PC-9 (cell line): ENCODE measurements around the gene CROCC2. TPM values are rescaled to one million over a fixed set of nuclear protein-coding genes. Genes with fewer than 3 reads are reported as not detected.

Experiments
- BruUV-seq: library from RNA; stranded (reverse); fragments of 400-500 nt; replicated peaks from 2 replicates; lab custom pipeline; 2021; lab: Mats Ljungman, UMichigan
- CTCF ChIA-PET: fragments of 300-600 bp; sonication (Branson Sonifier 250); formaldehyde crosslinking; loops from one replicate; lab custom pipeline; 2022; ENCODE audit warnings: antibody characterized with exemption; lab: Charles Lee
- POLR2A ChIA-PET: fragments of 300-600 bp; sonication (Branson Sonifier 250); formaldehyde crosslinking; loops from one replicate; lab custom pipeline; 2022; ENCODE audit warnings: antibody characterized with exemption; ENCODE audit not compliant: unreplicated experiment; lab: Charles Lee
- DNase-seq, 2 experiments: peaks; one replicate each; pipeline versions ENCODE4 v3.0.0 to v3.0.0-alpha.2; 2015 to 2022; ENCODE audit warnings: mixed read lengths in 1 of 2
- H2AFZ ChIP-seq: fragments of 200-600 bp; sonication (generic); 2 replicates; pipeline ENCODE4 v1.8.1; 2017; ENCODE audit warnings: antibody characterized with exemption
- H3F3A ChIP-seq: fragments of 200-600 bp; sonication (generic); 2 replicates; pipeline ENCODE4 v1.8.1; 2017; ENCODE audit warnings: antibody characterized with exemption, mild to moderate bottlenecking, low read depth; ENCODE audit not compliant: insufficient read depth
- H3K27ac ChIP-seq: fragments of 200-600 bp; sonication (generic); 2 replicates; pipeline ENCODE4 v1.6.1; 2016; ENCODE audit warnings: mixed run types
- H3K27me3 ChIP-seq: fragments of 200-600 bp; sonication (generic); 2 replicates; pipeline ENCODE4 v1.6.1; 2016; ENCODE audit warnings: low read depth, mixed run types; ENCODE audit not compliant: insufficient read depth
- H3K36me3 ChIP-seq: fragments of 200-600 bp; sonication (generic); 2 replicates; pipeline ENCODE4 v1.6.1; 2016; ENCODE audit warnings: low read depth, mixed run types
- H3K4me1 ChIP-seq: fragments of 200-600 bp; sonication (generic); replicated peaks from 2 replicates; pipeline ENCODE4 v1.6.1; 2016; ENCODE audit warnings: mixed run types; ENCODE audit not compliant: insufficient read depth
- H3K4me2 ChIP-seq: fragments of 200-600 bp; sonication (generic); 2 replicates; pipeline ENCODE4 v1.6.1; 2017; ENCODE audit warnings: mixed run types
- H3K4me3 ChIP-seq: fragments of 200-600 bp; sonication (generic); 2 replicates; pipeline ENCODE4 v1.6.1; 2016; ENCODE audit warnings: mixed run types
- H3K79me2 ChIP-seq: fragments of 200-600 bp; sonication (generic); 2 replicates; pipeline ENCODE4 v1.6.1; 2017; ENCODE audit warnings: low read depth, mixed run types
- H3K9me2 ChIP-seq: fragments of 200-600 bp; sonication (generic); 2 replicates; pipeline ENCODE4 v1.8.1; 2017; ENCODE audit warnings: mild to moderate bottlenecking; ENCODE audit not compliant: insufficient read depth
- H3K9me3 ChIP-seq: fragments of 200-600 bp; sonication (generic); 2 replicates; pipeline ENCODE4 v1.8.1; 2016; ENCODE audit warnings: low read depth; ENCODE audit not compliant: insufficient read depth
- H4K20me1 ChIP-seq: fragments of 200-600 bp; sonication (generic); 2 replicates; pipeline ENCODE4 v1.8.1; 2017; ENCODE audit not compliant: insufficient read depth
- EZH2 ChIP-seq: fragments of 200-600 bp; sonication (generic); IDR thresholded peaks from 2 replicates; pipeline ENCODE4 v1.8.0; 2017; ENCODE audit warnings: antibody characterized with exemption, low read depth
- intact Hi-C: fragments of 100-400 bp; cut with micrococcal nuclease; formaldehyde crosslinking; loops from one replicate; pipeline ENCODE4 v1.10.0; 2022; ENCODE audit not compliant: unreplicated experiment
- total RNA-seq: library from RNA; stranded (reverse); gene quantifications from 2 replicates; pipeline ENCODE4 v1.2.3, GENCODE V29; 2021
- TF ChIP-seq, protein P1 (sequence below): fragments of 200-600 bp; sonication (generic); conservative IDR thresholded peaks from 2 replicates; pipeline ENCODE4 v1.6.1; 2017; ENCODE audit warnings: mixed run types, antibody characterized with exemption, mild to moderate bottlenecking, moderate library complexity

CROCC2 gene
- total RNA-seq, 1 experiment from 2014 or later, result not detected

DNA sequence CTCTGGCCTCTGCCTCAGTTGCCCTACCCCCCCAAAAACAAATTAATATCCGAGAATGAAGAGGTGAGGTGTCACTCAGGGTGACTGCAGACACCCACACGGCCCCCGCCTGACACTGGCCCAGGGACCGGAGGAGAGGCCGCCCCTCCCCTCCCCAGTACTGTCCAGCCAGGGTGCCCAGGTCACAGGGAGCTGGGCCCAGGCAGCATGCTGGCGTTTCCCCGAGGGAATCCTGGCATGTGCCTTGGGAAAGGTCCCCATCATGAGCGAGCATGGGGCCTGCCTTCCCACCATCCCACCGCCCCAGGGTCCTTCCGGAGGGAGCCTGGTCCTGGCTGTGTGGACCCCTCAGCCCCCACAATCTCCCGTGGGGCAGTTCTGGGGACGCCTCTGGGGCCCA lies 13.2 kb upstream of the CROCC2 start:
- H3K27me3 ChIP-seq, result no peaks in the 10 kb centered on the region
- peaks cover 22% of the 10 kb centered on the region for H3F3A ChIP-seq
- BruUV-seq, result no TSS peak
- peaks cover 35% of the 10 kb centered on the region for H3K79me2 ChIP-seq
- H3K9me2 ChIP-seq, result no peaks in the 10 kb centered on the region
- H2AFZ ChIP-seq, result no peak overlapping the region
- intact Hi-C loops, result loop anchor here (5.0 kb wide), 2 partner anchors 36 to 326 kb away; partner anchors contain the start of gene RNPEPL1
- ChIA-PET POLR2A (no interaction called here), CTCF (no interaction called here)
- TF ChIP-seq EZH2, result no peak
- TF ChIP-seq, protein P1, sequence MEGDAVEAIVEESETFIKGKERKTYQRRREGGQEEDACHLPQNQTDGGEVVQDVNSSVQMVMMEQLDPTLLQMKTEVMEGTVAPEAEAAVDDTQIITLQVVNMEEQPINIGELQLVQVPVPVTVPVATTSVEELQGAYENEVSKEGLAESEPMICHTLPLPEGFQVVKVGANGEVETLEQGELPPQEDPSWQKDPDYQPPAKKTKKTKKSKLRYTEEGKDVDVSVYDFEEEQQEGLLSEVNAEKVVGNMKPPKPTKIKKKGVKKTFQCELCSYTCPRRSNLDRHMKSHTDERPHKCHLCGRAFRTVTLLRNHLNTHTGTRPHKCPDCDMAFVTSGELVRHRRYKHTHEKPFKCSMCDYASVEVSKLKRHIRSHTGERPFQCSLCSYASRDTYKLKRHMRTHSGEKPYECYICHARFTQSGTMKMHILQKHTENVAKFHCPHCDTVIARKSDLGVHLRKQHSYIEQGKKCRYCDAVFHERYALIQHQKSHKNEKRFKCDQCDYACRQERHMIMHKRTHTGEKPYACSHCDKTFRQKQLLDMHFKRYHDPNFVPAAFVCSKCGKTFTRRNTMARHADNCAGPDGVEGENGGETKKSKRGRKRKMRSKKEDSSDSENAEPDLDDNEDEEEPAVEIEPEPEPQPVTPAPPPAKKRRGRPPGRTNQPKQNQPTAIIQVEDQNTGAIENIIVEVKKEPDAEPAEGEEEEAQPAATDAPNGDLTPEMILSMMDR, result no peak
- H3K4me2 ChIP-seq, result peak overlapping the region; percentile 95
- H3K4me3 ChIP-seq, result peak overlapping the region; percentile 77; the same call in 1 of the 2 replicates
- no peaks in the 10 kb centered on the region for H4K20me1 ChIP-seq
- peaks cover 81% of the 10 kb centered on the region for H3K4me1 ChIP-seq
- H3K36me3 ChIP-seq, result no peaks in the 10 kb centered on the region
- no peak for DNase-seq
- H3K9me3 ChIP-seq, result no peaks in the 10 kb centered on the region
- peak overlapping the region; percentile 68 for H3K27ac ChIP-seq

DNA sequence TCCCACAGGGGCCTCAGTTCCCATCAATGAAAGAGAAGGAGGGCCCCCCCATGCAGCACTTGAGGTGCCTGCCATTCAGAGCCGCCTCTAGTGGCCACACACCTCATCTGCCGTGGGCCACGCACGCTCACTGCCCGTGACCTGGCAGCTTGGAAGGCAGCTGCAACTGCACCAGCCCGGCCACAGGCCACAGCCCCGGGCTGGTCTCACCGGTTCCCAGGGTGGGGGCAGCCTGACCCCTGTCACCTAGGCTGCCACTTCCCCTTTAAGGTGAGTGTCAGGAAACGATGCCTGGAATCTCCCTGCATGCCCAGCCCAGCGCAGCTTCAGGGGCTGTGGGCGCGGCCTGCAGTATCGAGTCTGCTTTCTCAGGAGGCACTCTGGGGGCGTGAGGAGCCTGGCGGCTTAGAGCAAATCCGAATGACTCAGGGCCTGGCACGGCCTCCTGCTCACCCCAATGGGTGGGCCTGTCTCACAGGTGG lies 12.7 kb upstream of the CROCC2 start:
- Histone ChIP-seq H3K27me3 (no peaks in the 10 kb centered on the region), H4K20me1 (no peaks in the 10 kb centered on the region), H3K4me1 (peaks cover 86% of the 10 kb centered on the region), H3K9me2 (no peaks in the 10 kb centered on the region), H2AFZ (no peak overlapping the region), H3K4me2 (peak overlapping the region; percentile 95), H3K27ac (peak overlapping the region; percentile 83), H3F3A (peaks cover 25% of the 10 kb centered on the region), H3K79me2 (peaks cover 35% of the 10 kb centered on the region), H3K9me3 (no peaks in the 10 kb centered on the region), H3K36me3 (no peaks in the 10 kb centered on the region), H3K4me3 (peak overlapping the region; percentile 77)
- BruUV-seq, result no TSS peak
- intact Hi-C loops, result loop anchor here (5.0 kb wide), 2 partner anchors 36 to 326 kb away; partner anchors contain the start of gene RNPEPL1
- DNase-seq, result peak; percentile 100
- ChIA-PET POLR2A (interaction anchor here (0.6 to 0.7 kb wide), 3 partner anchors 13 to 515 kb away, joined by 3 to 9 read pairs (median 3); no protein-coding TSS in a partner anchor), CTCF (no interaction called here)
- TF ChIP-seq, protein P1, result peak; percentile 55; the same call in 1 of the 2 replicates
- TF ChIP-seq EZH2, result no peak

GRCh38 chr2:240894006-240894405 lies 12.1 kb upstream of the CROCC2 start:
- Histone ChIP-seq H3K79me2 (peaks cover 35% of the 10 kb centered on the region), H3F3A (peaks cover 31% of the 10 kb centered on the region), H3K9me2 (no peaks in the 10 kb centered on the region), H3K9me3 (no peaks in the 10 kb centered on the region), H3K27me3 (no peaks in the 10 kb centered on the region), H3K27ac (peak overlapping the region; percentile 83), H2AFZ (no peak overlapping the region), H3K4me1 (peaks cover 92% of the 10 kb centered on the region), H3K4me3 (peak overlapping the region; percentile 77), H4K20me1 (no peaks in the 10 kb centered on the region), H3K4me2 (peak overlapping the region; percentile 95), H3K36me3 (no peaks in the 10 kb centered on the region)
- intact Hi-C loops, result loop anchor here (2.0 to 5.0 kb wide), 3 partner anchors 21 to 327 kb away; partner anchors contain the start of gene RNPEPL1
- ChIA-PET CTCF (interaction anchor here (0.5 kb wide), 1 partner anchor 704 kb away, joined by 3 read pairs; no protein-coding TSS in a partner anchor), POLR2A (interaction anchor here (0.6 kb wide), 2 partner anchors 14 to 514 kb away, joined by 3 to 9 read pairs; no protein-coding TSS in a partner anchor)
- TF ChIP-seq, protein P1, result no peak
- no peak for TF ChIP-seq EZH2
- peak in 1 of 2 experiments; percentile 90 for DNase-seq
- BruUV-seq, result no TSS peak
